Measurements from ENCODE around the gene PLS3.

PLS3 gene

GRCh38 chrX:115573185-115573584 is 12.2 kb downstream of the PLS3 start:
- no peak for DNase-seq

GRCh38 chrX:115576676-115577075 is 15.7 kb downstream of the PLS3 start:
- no peak for DNase-seq

- DNase-seq = no peak
These were observed 18.4 kb downstream of the PLS3 start for GRCh38 chrX:115579327-115579726.

GRCh38 chrX:115579786-115580294 is 18.9 kb downstream of the PLS3 start:
- no peak for DNase-seq

GRCh38 chrX:115581759-115582615 is 21.0 kb downstream of the PLS3 start:
- no peak for DNase-seq

GRCh38 chrX:115582616-115583495 is 21.9 kb downstream of the PLS3 start:
- no peak for DNase-seq

GRCh38 chrX:115583496-115584004 is 22.6 kb downstream of the PLS3 start:
- no peak for DNase-seq

GRCh38 chrX:115584696-115585095 is 23.7 kb downstream of the PLS3 start:
- no peak for DNase-seq

- DNase-seq = no peak
These were observed 27.2 kb downstream of the PLS3 start for GRCh38 chrX:115588179-115588578.

- DNase-seq = no peak
These were observed 28.4 kb downstream of the PLS3 start for GRCh38 chrX:115589419-115589818.

GRCh38 chrX:115591420-115591819 is 30.4 kb downstream of the PLS3 start:
- no peak for DNase-seq

- no peak for DNase-seq
These were observed 31.2 kb downstream of the PLS3 start for GRCh38 chrX:115591856-115592842.

- DNase-seq = no peak
These were observed 32.2 kb downstream of the PLS3 start for GRCh38 chrX:115592997-115593734.

GRCh38 chrX:115595049-115595448 is 34.1 kb downstream of the PLS3 start:
- no peak for DNase-seq

GRCh38 chrX:115598556-115598955 is 37.6 kb downstream of the PLS3 start:
- no peak for DNase-seq

- no peak for DNase-seq
These were observed 41.3 kb downstream of the PLS3 start for GRCh38 chrX:115602308-115602707.

GRCh38 chrX:115602729-115603389 is 41.9 kb downstream of the PLS3 start:
- DNase-seq = no peak

- DNase-seq = no peak
These were observed 42.6 kb downstream of the PLS3 start for GRCh38 chrX:115603534-115604074.

- no peak for DNase-seq
These were observed 45.9 kb downstream of the PLS3 start for GRCh38 chrX:115606861-115607260.

GRCh38 chrX:115609621-115610020 is 48.6 kb downstream of the PLS3 start:
- no peak for DNase-seq
